ENCODE data around the gene TAF1. TPM values are rescaled to one million over a fixed set of nuclear protein-coding genes. Genes with fewer than 3 reads are reported as not detected.
"Not testable (repeated sequence)": the region's sequence is repeated elsewhere in the genome, so short reads cannot be mapped to it uniquely, and the experiment has no call there.

The TAF1 gene
- total and polyA plus RNA-seq, 10 donors, result 7.0 to 84.3 (median 68.9) TPM

- no peak overlapping the region for H3K4me3 ChIP-seq
- H3K27me3 ChIP-seq (replicated peaks in 1 of 7), result no peaks in the 10 kb centered on the region
- no peak for DNase-seq
- no peaks in the 10 kb centered on the region for H3K4me1 ChIP-seq
- intact Hi-C loops (cut with DNase I; ENCODE audit: low total_unique reads), result no loop called here
- H3K27ac ChIP-seq, result no peak overlapping the region
- peaks cover 0 to 3% (median 0%) of the 10 kb centered on the region in 8 donors for H3K9me3 ChIP-seq
- 50 to 65% (median 59%) methylated on average over 3 of the region's 3 CpGs for WGBS, 5 donors
- H3K36me3 ChIP-seq, result peaks cover 0 to 42% (median 4%) of the 10 kb centered on the region in 6 donors
- no peak for TF ChIP-seq POLR2A (IDR thresholded peaks at IDR 0.05)
- TF ChIP-seq POLR2AphosphoS5 (IDR thresholded peaks at IDR 0.05), result no peak
- no peak for TF ChIP-seq CTCF (IDR thresholded peaks at IDR 0.05 in 8 of 11, conservative IDR thresholded peaks at IDR 0.05 in 3 of 11)
These were observed 73.7 kb downstream of the TAF1 start for GRCh38 chrX:71439896-71440295.

GRCh38 chrX:71440401-71440800 is 74.2 kb downstream of the TAF1 start:
- Histone ChIP-seq H3K9me3 (peaks cover 0 to 3% (median 0%) of the 10 kb centered on the region in 8 donors), H3K27ac (no peak overlapping the region), H3K36me3 (peaks cover 0 to 46% (median 4%) of the 10 kb centered on the region in 6 donors), H3K4me3 (no peak overlapping the region), H3K27me3 (replicated peaks in 1 of 7) (no peaks in the 10 kb centered on the region), H3K4me1 (no peaks in the 10 kb centered on the region)
- TF ChIP-seq CTCF (IDR thresholded peaks at IDR 0.05 in 8 of 11, conservative IDR thresholded peaks at IDR 0.05 in 3 of 11) (no peak), POLR2AphosphoS5 (IDR thresholded peaks at IDR 0.05) (no peak), POLR2A (IDR thresholded peaks at IDR 0.05) (no peak)
- WGBS, 5 donors, result 47 to 86% (median 78%) methylated on average over 4 of the region's 4 CpGs
- no peak for DNase-seq
- intact Hi-C loops (cut with DNase I; ENCODE audit: low total_unique reads), result no loop called here

- H3K9me3 ChIP-seq; DNase-seq; H3K27ac ChIP-seq; intact Hi-C loops (cut with DNase I; ENCODE audit: low total_unique reads); H3K27me3 ChIP-seq (replicated peaks in 1 of 7); H3K4me3 ChIP-seq; H3K4me1 ChIP-seq: not testable (repeated sequence)
- H3K36me3 ChIP-seq, result peaks cover 0 to 52% (median 4%) of the 10 kb centered on the region in 6 donors
- 71 to 97% (median 94%) methylated on average over 1 to 2 of the region's 2 CpGs for WGBS, 5 donors
These were observed 75.7 kb downstream of the TAF1 start for GRCh38 chrX:71441809-71442208.

- no peak overlapping the region for H3K4me3 ChIP-seq
- 83 to 100% (median 93%) methylated on average over 2 of the region's 2 CpGs for WGBS, 5 donors
- no peaks in the 10 kb centered on the region for H3K9me3 ChIP-seq
- H3K4me1 ChIP-seq, result no peaks in the 10 kb centered on the region
- no peaks in the 10 kb centered on the region for H3K27me3 ChIP-seq (replicated peaks in 1 of 7)
- TF ChIP-seq CTCF (IDR thresholded peaks at IDR 0.05 in 8 of 11, conservative IDR thresholded peaks at IDR 0.05 in 3 of 11) (no peak), POLR2A (IDR thresholded peaks at IDR 0.05) (no peak), POLR2AphosphoS5 (IDR thresholded peaks at IDR 0.05) (no peak)
- H3K27ac ChIP-seq, result no peak overlapping the region
- no peak for DNase-seq
- H3K36me3 ChIP-seq, result peaks cover 0 to 80% (median 13%) of the 10 kb centered on the region in 6 donors
- intact Hi-C loops (cut with DNase I; ENCODE audit: low total_unique reads), result no loop called here
These were observed 84.4 kb downstream of the TAF1 start for GRCh38 chrX:71450433-71451106.

GRCh38 chrX:71451518-71451917 is 85.4 kb downstream of the TAF1 start:
- H3K9me3 ChIP-seq; H3K27me3 ChIP-seq (replicated peaks in 1 of 7); intact Hi-C loops (cut with DNase I; ENCODE audit: low total_unique reads); H3K4me1 ChIP-seq; DNase-seq; H3K27ac ChIP-seq; H3K4me3 ChIP-seq: not testable (repeated sequence)
- peaks cover 0 to 81% (median 17%) of the 10 kb centered on the region in 6 donors for H3K36me3 ChIP-seq
- 73 to 95% (median 85%) methylated on average over 3 to 4 of the region's 6 CpGs for WGBS, 5 donors
